LNCAP (cell line): Measurements from ENCODE around the gene DPP6.

Source experiments
- TF ChIP-seq, protein P1 (sequence below): fragments of 450-650 bp; IDR thresholded peaks from 2 replicates; pipeline ENCODE4 v1.5.1; 2017; ENCODE audit warnings: mild to moderate bottlenecking

Gene DPP6

GRCh38 chr7:154394804-154395203 is 342.6 kb downstream of the DPP6 start:
- TF ChIP-seq, protein P1, sequence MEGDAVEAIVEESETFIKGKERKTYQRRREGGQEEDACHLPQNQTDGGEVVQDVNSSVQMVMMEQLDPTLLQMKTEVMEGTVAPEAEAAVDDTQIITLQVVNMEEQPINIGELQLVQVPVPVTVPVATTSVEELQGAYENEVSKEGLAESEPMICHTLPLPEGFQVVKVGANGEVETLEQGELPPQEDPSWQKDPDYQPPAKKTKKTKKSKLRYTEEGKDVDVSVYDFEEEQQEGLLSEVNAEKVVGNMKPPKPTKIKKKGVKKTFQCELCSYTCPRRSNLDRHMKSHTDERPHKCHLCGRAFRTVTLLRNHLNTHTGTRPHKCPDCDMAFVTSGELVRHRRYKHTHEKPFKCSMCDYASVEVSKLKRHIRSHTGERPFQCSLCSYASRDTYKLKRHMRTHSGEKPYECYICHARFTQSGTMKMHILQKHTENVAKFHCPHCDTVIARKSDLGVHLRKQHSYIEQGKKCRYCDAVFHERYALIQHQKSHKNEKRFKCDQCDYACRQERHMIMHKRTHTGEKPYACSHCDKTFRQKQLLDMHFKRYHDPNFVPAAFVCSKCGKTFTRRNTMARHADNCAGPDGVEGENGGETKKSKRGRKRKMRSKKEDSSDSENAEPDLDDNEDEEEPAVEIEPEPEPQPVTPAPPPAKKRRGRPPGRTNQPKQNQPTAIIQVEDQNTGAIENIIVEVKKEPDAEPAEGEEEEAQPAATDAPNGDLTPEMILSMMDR, result no peak

GRCh38 chr7:154406312-154406711 is 354.1 kb downstream of the DPP6 start:
- TF ChIP-seq, protein P1, result no peak

DNA sequence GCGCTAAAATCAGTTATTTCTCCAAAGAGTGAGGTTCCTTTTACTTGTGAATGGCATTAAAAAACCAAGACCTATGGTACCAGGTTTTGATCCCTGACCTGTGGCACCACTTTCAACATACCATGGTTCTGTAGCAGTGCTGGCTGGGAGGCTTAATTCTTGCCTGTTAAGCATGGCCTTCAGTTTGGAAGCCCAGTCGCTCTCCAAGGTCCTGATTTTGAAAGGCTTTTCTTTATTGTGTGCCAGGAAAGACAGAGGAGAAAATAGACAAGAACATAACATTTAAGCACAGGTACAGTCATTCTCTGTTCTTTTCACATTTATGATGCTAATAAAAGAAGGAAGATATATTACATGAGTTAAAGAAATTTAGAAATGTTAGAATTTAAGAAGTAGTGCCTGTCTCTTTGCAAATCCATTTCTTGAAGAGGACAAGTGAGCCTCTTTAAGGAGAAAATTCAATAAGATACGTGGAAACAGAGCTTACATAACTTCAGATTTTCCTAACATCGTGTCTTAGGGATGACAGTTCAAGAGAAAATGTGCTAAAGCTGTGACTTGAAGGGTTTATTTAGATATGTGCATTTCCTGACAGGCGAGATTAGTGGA is 357.6 kb downstream of the DPP6 start:
- TF ChIP-seq, protein P1, result no peak

DNA sequence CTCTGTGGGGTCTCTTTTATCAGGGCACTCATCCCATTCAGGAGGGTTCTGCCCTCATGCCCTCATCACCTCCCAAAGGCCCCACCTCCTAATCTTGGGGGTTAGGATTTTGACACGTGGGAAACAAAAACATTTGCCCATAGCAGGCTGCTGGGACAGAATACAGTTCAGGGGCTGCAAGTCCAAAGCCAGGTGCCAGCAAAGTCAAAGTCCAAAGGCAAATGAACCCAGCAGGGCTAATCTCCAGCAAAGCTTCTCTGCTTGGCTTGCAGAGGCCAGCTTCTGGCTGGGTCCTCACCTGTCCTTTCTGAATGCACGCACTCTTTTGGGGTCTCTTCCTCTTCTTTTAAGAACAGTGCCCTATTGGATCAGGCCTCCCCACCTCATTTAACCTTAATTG is 359.9 kb downstream of the DPP6 start:
- TF ChIP-seq, protein P1, result no peak

DNA sequence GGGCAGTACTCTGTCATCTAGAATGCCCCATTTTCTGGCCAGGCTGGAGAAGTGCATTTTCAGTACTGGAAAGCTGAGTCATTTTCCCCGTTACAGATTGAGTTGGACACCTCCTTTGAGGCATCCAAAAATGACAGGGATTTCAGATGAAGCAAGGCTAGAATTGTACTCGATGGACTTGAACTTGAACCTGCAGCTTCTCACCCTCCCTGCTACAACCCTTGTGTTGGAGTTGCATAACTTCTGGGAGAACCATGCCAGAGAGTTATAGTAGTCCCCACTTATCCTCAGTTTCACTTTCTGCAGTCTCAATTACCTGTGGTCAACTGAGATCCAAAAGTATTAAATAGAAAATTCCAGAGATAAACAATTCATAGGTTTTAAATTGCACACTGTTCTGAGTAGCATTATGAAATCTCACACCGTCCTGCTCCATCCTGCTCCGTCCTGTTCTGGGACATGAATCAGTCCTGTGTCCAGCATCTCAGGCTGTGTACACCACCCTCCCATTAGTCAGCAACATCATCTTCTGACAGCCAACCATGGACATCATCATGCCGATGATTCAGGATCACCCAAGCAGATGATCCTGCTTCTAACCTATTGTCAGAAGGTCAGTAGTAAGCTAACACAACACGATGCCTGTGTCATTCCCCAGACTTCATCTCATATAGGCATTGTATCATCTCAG is 363.7 kb downstream of the DPP6 start:
- TF ChIP-seq, protein P1, result no peak

- TF ChIP-seq, protein P1, result no peak
Observed at GRCh38 chr7:154416714-154417113, 364.5 kb downstream of the DPP6 start.

GRCh38 chr7:154419344-154419743 is 367.1 kb downstream of the DPP6 start:
- TF ChIP-seq, protein P1, result no peak
